ENCODE measurements around the gene FASN. TPM values are rescaled to one million over a fixed set of nuclear protein-coding genes. Genes with fewer than 3 reads are reported as not detected.
A peak's percentile ranks its signal among the peaks of the same experiment; 100 is the strongest.

The FASN gene
- total RNA-seq, 1 experiment from 2014 or later = 956 TPM

DNA sequence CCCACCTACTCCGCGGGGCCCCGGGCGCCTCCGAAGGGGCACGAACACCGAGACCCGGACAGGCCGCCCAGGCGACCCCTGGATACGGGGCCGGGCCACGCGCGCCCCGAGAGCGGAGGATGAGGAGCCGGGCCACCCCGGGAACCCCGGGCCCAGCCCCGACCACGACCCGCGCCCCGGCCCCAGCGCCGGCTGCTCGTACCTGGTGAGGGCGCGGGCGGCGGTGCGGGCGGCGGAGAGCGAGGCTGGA, 192 bp downstream of the FASN start:
- ChIA-PET POLR2A (interaction anchor here (0.6 kb wide), 1 partner anchor 8 kb away, joined by 6 read pairs; no protein-coding TSS in a partner anchor), CTCF (no interaction called here)
- intact Hi-C loops (cut with micrococcal nuclease; ENCODE audit: unreplicated experiment) (no loop called here), in situ Hi-C loops (cut with HindIII; ENCODE audit: low pct_unique_long_range_greater_than_20kb, low sequenced_read_pairs) (no loop called here)
- Histone ChIP-seq H3K4me3 (ENCODE audit: low read depth in 2 of 2, low read length in 2 of 2) (peak overlapping the region; percentile 86 to 88), H3K9me3 (ENCODE audit: control insufficient read depth, insufficient read depth, low read depth, low read length) (no peaks in the 10 kb centered on the region), H3K27ac (ENCODE audit: low read length) (peak overlapping the region; percentile 86), H3K27me3 (ENCODE audit: control insufficient read depth, insufficient read depth, low read length) (no peaks in the 10 kb centered on the region), H3K36me3 (ENCODE audit: control insufficient read depth, insufficient read depth, low read length) (peaks cover 25% of the 10 kb centered on the region), H3K4me1 (ENCODE audit: control insufficient read depth, insufficient read depth, low read length) (peaks cover 55% of the 10 kb centered on the region)
- no TSS peak for BruUV-seq (replicated peaks)
- ATAC-seq = no peak; the same call in none of the 2 replicates
- no peak for TF ChIP-seq CTCF (IDR thresholded peaks at IDR 0.05)
- TF ChIP-seq TCF7L2 (IDR thresholded peaks at IDR 0.05; ENCODE audit: low read depth, low read length) = peak; percentile 14; the same call in 1 of the 2 replicates
- TF ChIP-seq, protein P1, sequence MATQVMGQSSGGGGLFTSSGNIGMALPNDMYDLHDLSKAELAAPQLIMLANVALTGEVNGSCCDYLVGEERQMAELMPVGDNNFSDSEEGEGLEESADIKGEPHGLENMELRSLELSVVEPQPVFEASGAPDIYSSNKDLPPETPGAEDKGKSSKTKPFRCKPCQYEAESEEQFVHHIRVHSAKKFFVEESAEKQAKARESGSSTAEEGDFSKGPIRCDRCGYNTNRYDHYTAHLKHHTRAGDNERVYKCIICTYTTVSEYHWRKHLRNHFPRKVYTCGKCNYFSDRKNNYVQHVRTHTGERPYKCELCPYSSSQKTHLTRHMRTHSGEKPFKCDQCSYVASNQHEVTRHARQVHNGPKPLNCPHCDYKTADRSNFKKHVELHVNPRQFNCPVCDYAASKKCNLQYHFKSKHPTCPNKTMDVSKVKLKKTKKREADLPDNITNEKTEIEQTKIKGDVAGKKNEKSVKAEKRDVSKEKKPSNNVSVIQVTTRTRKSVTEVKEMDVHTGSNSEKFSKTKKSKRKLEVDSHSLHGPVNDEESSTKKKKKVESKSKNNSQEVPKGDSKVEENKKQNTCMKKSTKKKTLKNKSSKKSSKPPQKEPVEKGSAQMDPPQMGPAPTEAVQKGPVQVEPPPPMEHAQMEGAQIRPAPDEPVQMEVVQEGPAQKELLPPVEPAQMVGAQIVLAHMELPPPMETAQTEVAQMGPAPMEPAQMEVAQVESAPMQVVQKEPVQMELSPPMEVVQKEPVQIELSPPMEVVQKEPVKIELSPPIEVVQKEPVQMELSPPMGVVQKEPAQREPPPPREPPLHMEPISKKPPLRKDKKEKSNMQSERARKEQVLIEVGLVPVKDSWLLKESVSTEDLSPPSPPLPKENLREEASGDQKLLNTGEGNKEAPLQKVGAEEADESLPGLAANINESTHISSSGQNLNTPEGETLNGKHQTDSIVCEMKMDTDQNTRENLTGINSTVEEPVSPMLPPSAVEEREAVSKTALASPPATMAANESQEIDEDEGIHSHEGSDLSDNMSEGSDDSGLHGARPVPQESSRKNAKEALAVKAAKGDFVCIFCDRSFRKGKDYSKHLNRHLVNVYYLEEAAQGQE (IDR thresholded peaks at IDR 0.05; ENCODE audit: insufficient read depth in 1 of 2, low read depth in 2 of 2, low read length in 1 of 2) = no peak
- no peak for TF ChIP-seq SIN3A (IDR thresholded peaks at IDR 0.05; ENCODE audit: borderline replicate concordance, insufficient read depth, low read depth, low read length)
- no peak for TF ChIP-seq POLR2AphosphoS5 (IDR thresholded peaks at IDR 0.05; ENCODE audit: low read depth, low read length)
- DNase-seq (ENCODE audit: low read depth, low spot score) = no peak

- in situ Hi-C loops (cut with HindIII; ENCODE audit: low pct_unique_long_range_greater_than_20kb, low sequenced_read_pairs) = no loop called here
- POLR2A ChIA-PET = interaction anchor here (0.6 kb wide), 2 partner anchors 9 to 65 kb away, joined by 3 to 6 read pairs; no protein-coding TSS in a partner anchor
- CTCF ChIA-PET = no interaction called here
- H3K36me3 ChIP-seq (ENCODE audit: control insufficient read depth, insufficient read depth, low read length) = peaks cover 28% of the 10 kb centered on the region
- DNase-seq (ENCODE audit: low read depth, low spot score) (no peak), ATAC-seq (peak; percentile 2; the same call in 1 of the 2 replicates)
- peaks cover 50% of the 10 kb centered on the region for H3K4me1 ChIP-seq (ENCODE audit: control insufficient read depth, insufficient read depth, low read length)
- H3K27ac ChIP-seq (ENCODE audit: low read length) = peak overlapping the region; percentile 86
- TF ChIP-seq SIN3A (IDR thresholded peaks at IDR 0.05; ENCODE audit: borderline replicate concordance, insufficient read depth, low read depth, low read length) (0 out of 2 replicates have a peak, but pooled peaks have one; percentile 63), POLR2AphosphoS5 (IDR thresholded peaks at IDR 0.05; ENCODE audit: low read depth, low read length) (peak; percentile 41; the same call in 1 of the 2 replicates), TCF7L2 (IDR thresholded peaks at IDR 0.05; ENCODE audit: low read depth, low read length) (peak; percentile 80), CTCF (IDR thresholded peaks at IDR 0.05) (no peak)
- TF ChIP-seq, protein P1 (IDR thresholded peaks at IDR 0.05; ENCODE audit: insufficient read depth in 1 of 2, low read depth in 2 of 2, low read length in 1 of 2) = no peak
- H3K27me3 ChIP-seq (ENCODE audit: control insufficient read depth, insufficient read depth, low read length) = no peaks in the 10 kb centered on the region
- H3K4me3 ChIP-seq (ENCODE audit: low read depth in 2 of 2, low read length in 2 of 2) = peak overlapping the region; percentile 86 to 88
- intact Hi-C loops (cut with micrococcal nuclease; ENCODE audit: unreplicated experiment) = no loop called here
- BruUV-seq (replicated peaks) = no TSS peak
- no peaks in the 10 kb centered on the region for H3K9me3 ChIP-seq (ENCODE audit: control insufficient read depth, insufficient read depth, low read depth, low read length)
Measured at GRCh38 chr17:82097184-82097918, 685 bp downstream of the FASN start.

Data from Panc1 (cell line).